Stimulated activated effector memory CD8-positive, alpha-beta T cell treated with anti-CD3 and anti-CD28 coated beads, Interleukin-12 subunit alpha, Interleukin-12 subunit beta, amount 100 ng/mL, for 72 hours (primary cell): ENCODE measurements around the gene KCNMB3.
"Not testable (repeated sequence)": the region's sequence is repeated elsewhere in the genome, so short reads cannot be mapped to it uniquely, and the experiment has no call there.

Experiments used
- ATAC-seq: fragments of 150-1000 bp; cut with Tn5 transposase; 2 replicates; pipeline ENCODE4 v1.10.0; 2021
- DNase-seq, 2 donors: peaks; one replicate each; pipeline ENCODE4 v3.0.0; 2021 to 2022; ENCODE audit warnings: low spot score in 2 of 2
- H3K27ac Mint-ChIP-seq: one replicate; pipeline ENCODE4 v1.8.0; 2022; ENCODE audit warnings: mild to moderate bottlenecking, mixed read lengths
- H3K36me3 Mint-ChIP-seq: one replicate; pipeline ENCODE4 v1.8.0; 2022; ENCODE audit warnings: mild to moderate bottlenecking, mixed read lengths
- H3K4me1 Mint-ChIP-seq: one replicate; pipeline ENCODE4 v1.8.0; 2022; ENCODE audit warnings: mixed read lengths
- H3K4me3 Mint-ChIP-seq: one replicate; pipeline ENCODE4 v1.8.0; 2022; ENCODE audit warnings: mild to moderate bottlenecking, mixed read lengths
- H3K9me3 Mint-ChIP-seq: one replicate; pipeline ENCODE4 v1.8.0; 2022; ENCODE audit warnings: mixed read lengths

KCNMB3 gene

DNA sequence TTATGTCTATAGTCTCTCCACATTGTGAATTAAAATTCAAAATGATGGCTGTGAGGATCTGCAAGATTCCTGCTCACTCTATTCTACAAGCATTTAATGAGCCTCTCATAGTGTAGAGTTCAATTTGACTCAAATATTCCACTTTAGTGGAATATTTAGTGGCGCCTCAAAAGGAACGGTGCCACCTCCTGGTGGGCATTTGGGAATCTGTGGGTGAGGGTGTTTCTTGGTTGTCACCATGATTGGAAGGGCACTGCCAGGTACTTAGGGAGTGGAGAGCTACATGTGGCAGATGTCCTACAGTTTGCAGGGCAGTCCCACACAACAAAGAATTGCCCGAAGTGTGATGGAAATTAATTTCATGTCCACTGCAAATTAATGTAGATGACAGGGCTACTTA lies 21.5 kb upstream of the KCNMB3 start:
- Mint-ChIP-seq H3K9me3 (no peaks in the 10 kb centered on the region), H3K27ac (no peak overlapping the region), H3K4me3 (no peak overlapping the region), H3K36me3 (no peaks in the 10 kb centered on the region), H3K4me1 (no peaks in the 10 kb centered on the region)
- ATAC-seq (no peak), DNase-seq (no peak)

DNA sequence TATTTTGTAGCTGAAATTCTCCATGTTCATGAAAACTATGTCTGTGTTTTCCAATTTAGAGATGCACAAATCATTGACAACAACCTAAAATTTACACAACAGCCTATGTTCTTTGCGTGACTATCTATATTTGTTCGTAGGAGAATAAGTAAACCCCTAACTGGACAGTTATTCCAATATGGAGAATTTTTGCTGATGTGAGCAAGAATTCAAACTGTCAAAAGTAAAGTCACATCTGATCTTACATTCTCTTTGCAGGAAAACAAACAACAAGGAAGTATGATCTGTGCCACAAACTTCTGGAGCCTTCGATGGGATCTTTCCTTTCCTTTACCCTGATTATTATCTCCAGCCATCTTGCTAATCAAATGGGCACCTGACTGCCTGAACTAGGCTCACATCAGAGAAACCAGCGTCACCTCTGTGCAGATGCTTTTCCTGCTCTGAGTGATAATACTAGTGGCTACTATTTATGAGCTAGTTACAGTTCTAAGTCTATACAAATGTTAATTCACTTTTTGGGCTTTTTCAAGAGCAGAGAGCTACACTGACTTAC lies 18.3 kb upstream of the KCNMB3 start:
- Mint-ChIP-seq H3K4me3 (no peak overlapping the region), H3K27ac (no peak overlapping the region), H3K4me1 (no peaks in the 10 kb centered on the region), H3K9me3 (no peaks in the 10 kb centered on the region), H3K36me3 (no peaks in the 10 kb centered on the region)
- no peak for ATAC-seq
- DNase-seq = no peak

DNA sequence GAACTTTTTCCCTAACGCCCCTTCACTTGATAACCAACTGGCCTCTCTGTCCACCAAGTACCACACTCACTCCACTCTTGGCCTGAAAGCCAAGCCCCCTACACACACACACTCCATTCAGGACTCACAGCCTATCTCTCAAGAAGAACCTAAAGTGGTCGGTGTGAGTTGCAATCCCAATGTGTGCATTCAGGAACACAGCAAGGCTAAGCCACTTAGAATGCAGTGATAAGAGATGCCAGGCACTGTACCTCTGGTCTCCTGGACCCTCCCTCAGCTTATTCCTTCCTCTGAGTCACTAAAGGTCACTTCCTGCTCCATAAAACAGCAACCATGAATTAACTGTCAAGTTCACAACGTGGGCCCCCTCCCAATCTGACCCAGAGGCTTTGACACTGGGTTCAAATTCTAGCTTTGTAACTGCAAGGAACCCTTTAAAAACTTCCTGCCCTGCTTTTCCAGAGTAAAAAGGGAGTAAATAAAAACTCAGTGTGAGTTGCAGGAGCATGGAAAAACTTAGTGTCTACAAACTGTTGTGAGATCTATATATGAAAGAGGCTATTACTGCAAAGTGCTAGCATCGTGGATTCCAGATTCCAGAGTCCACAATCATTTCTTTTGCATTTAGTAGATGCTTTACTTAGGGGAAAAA lies 17.6 kb upstream of the KCNMB3 start:
- no peak overlapping the region for H3K4me3 Mint-ChIP-seq
- ATAC-seq (no peak), DNase-seq (no peak)
- H3K36me3 Mint-ChIP-seq = no peaks in the 10 kb centered on the region
- H3K9me3 Mint-ChIP-seq = no peaks in the 10 kb centered on the region
- H3K4me1 Mint-ChIP-seq = no peaks in the 10 kb centered on the region
- H3K27ac Mint-ChIP-seq = no peak overlapping the region

DNA sequence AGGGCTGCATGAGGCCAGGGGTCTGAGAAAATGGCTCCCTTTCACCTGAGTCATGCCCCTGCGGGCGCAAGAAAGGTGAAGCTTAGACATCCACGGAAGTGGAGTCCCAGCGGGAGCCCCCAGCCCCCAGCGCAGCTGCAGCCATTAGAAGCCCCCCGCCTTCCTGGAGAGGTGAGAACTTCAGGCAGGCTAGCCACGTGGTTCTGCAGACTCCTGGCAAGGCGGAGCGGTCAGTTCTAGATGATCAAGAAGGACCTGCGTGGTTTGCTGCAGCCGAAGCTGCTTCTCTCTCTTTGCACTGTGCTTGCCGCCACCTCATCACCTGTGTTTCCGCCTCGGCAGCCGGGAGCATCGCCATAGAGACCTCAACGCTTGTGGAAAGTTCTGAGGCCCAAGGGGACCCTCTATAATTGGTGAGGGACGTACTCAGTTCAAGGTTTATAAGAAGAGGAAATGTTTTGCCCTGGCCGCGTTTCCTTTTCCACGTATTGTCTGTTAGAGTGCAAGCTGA lies 15.8 kb upstream of the KCNMB3 start:
- ATAC-seq (no peak), DNase-seq (no peak)
- Mint-ChIP-seq H3K4me1 (no peaks in the 10 kb centered on the region), H3K27ac (no peak overlapping the region), H3K9me3 (no peaks in the 10 kb centered on the region), H3K4me3 (no peak overlapping the region), H3K36me3 (no peaks in the 10 kb centered on the region)

DNA sequence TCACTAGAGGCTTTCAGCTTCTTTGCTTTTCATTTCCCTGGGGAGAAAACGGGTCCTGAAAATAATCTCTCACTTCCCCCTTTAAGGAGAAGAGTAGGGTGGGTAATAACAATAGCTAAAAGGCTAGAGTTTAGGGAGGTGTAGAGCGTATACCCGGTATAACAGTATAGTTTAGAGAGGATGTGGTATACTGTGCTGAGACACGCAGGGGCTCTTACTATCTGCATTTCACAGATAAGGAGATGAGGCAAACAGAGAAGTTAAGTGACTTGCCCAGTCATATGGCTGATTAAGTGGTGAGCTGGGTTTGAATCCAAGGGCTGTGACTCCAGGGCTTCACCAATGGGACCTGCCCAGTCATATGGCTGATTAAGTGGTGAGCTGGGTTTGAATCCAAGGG lies 15.0 kb upstream of the KCNMB3 start:
- ATAC-seq (peak; percentile 83), DNase-seq (no peak)
- Mint-ChIP-seq H3K9me3 (no peaks in the 10 kb centered on the region), H3K27ac (no peak overlapping the region), H3K4me3 (no peak overlapping the region), H3K36me3 (no peaks in the 10 kb centered on the region), H3K4me1 (peaks cover 2% of the 10 kb centered on the region)

DNA sequence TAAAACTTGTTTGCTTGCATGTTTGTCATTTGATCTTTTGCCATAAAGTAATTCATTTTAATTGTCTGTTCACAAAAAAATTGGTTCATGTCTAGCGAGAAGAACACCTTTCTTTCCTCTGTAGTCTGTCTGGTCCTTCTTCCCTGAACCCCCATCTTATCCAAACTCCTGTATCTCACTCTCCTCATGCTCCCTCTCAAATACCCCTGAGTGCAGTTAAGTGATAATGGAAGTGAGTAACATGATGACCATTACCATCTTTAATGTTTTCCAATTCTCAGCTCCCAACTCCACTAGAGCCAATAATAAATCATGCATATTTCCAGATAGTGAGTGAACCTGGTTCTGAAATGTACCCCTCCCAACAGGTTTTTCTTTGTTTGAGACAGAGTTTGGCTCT lies 14.2 kb upstream of the KCNMB3 start:
- Mint-ChIP-seq H3K27ac (no peak overlapping the region), H3K4me1 (peaks cover 10% of the 10 kb centered on the region), H3K4me3 (no peak overlapping the region), H3K9me3 (peaks cover 2% of the 10 kb centered on the region), H3K36me3 (no peaks in the 10 kb centered on the region)
- ATAC-seq = no peak
- DNase-seq = no peak

DNA sequence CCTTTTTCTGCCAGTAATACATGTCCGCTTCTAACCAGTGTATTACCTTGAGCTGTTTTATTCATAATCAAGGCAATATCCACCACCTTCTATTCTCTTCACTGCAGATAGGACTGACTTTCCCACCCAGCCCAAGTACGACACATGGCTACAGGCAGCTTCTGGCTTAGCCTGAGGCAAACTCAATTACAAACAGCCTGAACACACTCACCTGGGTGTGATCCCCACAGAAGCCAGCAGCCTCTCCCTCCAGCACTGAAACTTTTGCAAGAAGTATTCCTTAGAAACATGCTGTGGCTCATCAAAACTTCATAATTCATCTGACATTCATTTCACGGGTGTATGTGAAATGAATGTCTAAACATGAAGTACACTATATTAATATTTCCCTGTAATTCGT lies 13.5 kb upstream of the KCNMB3 start:
- Mint-ChIP-seq H3K4me3 (no peak overlapping the region), H3K4me1 (peaks cover 16% of the 10 kb centered on the region), H3K27ac (no peak overlapping the region), H3K9me3 (peaks cover 7% of the 10 kb centered on the region), H3K36me3 (no peaks in the 10 kb centered on the region)
- ATAC-seq (no peak), DNase-seq (no peak)

DNA sequence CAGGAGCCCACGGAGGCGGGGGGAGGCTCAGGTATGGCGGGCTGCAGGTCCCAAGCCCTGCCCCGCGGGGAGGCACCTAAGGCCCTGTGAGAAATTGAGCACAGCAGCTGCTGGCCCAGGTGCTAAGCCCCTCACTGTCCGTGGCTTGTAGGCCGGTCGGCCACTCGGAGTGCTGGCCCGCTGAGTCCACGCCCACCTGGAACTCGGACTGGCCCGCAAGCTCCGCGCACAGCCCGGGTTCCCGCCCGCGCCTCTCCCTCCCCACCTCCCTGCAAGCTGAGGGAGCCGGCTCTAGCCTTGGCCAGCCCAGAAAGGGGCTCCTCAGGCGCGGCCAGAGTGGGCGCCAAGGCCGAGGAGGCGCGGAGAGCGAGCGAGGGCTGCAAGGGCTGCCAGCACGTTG lies 12.2 kb upstream of the KCNMB3 start:
- no peak overlapping the region for H3K27ac Mint-ChIP-seq
- H3K9me3 Mint-ChIP-seq = peaks cover 7% of the 10 kb centered on the region
- DNase-seq (no peak), ATAC-seq (no peak)
- H3K36me3 Mint-ChIP-seq = no peaks in the 10 kb centered on the region
- no peak overlapping the region for H3K4me3 Mint-ChIP-seq
- H3K4me1 Mint-ChIP-seq = peaks cover 22% of the 10 kb centered on the region

DNA sequence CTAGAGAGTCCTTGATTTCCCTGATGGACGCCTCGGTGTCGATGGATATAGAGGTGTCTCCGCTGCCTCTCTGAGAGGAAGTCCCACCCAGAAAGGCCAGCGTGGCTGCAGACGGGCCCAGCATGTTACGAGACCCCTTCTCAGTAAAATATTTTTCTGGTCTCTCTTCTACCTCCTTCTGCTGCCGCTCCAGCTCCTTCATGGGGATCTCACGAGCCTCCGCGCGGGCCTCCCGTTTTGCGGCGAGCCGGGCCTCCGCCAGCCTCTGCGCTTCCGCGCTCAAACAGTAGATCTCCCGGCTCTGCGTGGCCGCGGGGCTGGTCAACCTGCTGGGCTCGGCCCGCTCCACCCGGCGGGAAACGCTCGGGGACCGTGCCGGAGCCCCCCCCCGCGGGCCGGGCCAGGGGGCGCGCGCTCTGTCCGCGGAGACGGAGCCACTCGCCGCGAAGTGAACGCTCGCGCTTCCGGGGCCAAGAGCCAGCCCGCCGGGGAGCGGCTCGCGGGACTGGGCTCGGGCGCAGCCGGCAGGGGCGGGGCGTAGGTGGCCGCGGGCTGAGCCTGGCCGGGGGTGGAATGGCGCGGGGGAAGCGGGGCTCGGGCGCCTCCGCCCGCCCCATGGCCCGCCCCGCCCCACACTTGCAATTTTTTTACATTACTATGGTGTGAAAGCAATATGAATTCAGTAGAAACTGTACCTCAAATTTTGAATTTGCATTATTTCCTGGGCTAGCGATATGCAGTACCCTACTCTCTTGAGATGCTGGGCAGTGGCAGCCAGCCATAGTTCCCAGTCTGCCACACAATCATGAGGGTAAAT lies 10.2 kb upstream of the KCNMB3 start:
- Mint-ChIP-seq H3K27ac (no peak overlapping the region), H3K36me3 (no peaks in the 10 kb centered on the region), H3K4me1 (peaks cover 22% of the 10 kb centered on the region), H3K4me3 (peak overlapping the region; percentile 44), H3K9me3 (peaks cover 7% of the 10 kb centered on the region)
- ATAC-seq (peak; percentile 93), DNase-seq (peak; percentile 54 to 75)

DNA sequence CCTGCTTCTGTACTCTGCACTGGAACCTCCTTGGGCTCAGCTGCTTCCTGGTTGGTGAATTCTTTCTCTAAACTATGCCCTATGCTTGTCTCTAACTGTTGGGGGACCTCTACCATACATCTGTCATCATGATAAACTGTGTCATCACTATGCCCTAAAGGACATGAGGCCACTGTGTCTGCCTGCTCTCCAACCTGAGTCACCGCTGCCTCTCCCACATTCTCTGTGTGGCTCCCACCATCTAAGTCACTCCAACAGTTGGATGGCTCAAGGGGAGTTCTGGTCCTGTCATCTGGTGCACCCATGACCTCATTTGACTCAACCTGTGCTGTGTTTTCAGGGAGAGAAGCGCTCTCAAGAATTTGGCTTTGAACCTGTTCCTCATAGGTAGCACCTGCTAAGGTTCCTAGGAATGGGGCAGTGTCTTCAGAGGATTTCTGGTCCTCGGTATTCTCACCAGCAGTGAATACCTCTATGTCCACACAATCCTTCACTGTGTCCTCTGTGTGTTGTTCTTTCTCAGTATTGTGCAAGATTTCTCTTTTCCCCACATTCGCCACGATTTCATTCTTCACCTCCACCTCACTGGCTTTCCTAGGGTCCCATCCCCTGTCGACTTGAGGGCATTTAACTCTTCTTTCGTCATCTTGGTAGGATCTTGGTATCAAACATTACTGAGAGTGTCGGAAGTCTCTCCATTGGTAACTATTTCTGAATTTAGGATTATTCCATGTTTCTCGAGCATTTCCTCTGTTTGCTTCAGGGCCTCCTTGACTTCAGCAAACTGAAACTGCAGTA lies 9.2 kb upstream of the KCNMB3 start:
- peak; percentile 59 for ATAC-seq
- not testable (repeated sequence) for DNase-seq, H3K27ac Mint-ChIP-seq, H3K9me3 Mint-ChIP-seq, H3K36me3 Mint-ChIP-seq
- peak overlapping the region; percentile 44 for H3K4me3 Mint-ChIP-seq
- peaks cover 22% of the 10 kb centered on the region for H3K4me1 Mint-ChIP-seq

DNA sequence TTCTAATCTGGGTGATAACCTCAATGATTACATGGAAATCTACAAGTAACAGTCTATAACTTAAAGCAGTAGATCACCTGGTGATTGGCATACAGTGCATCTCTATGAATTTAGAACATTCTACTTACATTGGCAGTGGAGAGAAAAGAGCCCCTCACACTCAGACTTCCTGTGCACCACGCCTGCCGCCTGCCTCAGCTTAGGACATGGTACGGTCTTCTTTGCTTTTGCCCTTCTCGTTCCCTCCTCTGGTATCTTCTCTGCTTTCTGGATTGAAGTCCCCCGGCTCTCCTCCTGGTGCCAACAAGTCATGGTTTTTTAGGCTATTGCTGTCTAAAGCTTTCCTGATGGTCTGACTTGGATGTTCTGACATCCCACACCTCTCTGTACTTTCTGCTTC lies 7.9 kb upstream of the KCNMB3 start:
- H3K9me3 Mint-ChIP-seq = peaks cover 7% of the 10 kb centered on the region
- DNase-seq (no peak), ATAC-seq (no peak)
- H3K36me3 Mint-ChIP-seq = no peaks in the 10 kb centered on the region
- no peak overlapping the region for H3K27ac Mint-ChIP-seq
- H3K4me3 Mint-ChIP-seq = no peak overlapping the region
- H3K4me1 Mint-ChIP-seq = peaks cover 22% of the 10 kb centered on the region

DNA sequence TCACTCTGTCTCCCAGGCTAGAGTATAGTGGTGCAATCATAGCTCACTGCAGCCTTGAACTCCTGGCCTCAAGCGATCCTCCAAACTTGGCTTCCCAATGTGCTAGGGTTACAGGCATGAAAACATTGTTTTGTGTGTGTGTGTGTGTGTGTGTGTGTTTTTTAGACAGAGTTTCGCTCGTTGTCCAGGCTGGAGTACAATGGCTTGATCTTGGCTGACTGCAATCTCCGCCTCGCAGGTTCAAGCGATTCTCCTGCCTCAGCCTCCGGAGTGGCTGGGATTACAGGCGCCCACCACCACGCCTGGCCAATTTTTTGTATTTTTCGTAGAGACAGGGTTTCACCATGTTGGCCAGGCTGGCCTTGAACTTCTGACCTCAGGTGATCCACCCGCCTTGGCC lies 6.8 kb upstream of the KCNMB3 start:
- not testable (repeated sequence) for H3K9me3 Mint-ChIP-seq, ATAC-seq, H3K36me3 Mint-ChIP-seq, DNase-seq, H3K4me3 Mint-ChIP-seq, H3K27ac Mint-ChIP-seq
- peaks cover 22% of the 10 kb centered on the region for H3K4me1 Mint-ChIP-seq

DNA sequence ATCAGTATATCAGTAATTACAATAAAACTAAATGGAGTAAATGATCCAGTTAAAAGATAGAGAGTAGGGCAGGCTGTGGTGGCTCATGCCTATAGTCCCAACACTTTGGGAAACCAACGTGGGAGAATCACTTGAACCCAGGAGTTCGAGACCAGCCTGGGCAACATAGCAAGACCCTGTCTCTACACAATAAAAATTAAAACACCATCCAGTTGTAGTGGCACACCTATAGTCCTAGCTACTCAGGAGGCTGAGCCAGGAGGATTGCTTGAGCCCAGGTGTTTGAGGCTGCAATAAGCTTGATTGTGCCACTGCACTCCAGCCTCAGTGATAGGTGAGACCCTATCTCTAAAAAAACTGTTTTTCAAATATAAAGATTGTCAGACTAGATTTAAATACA lies 5.9 kb upstream of the KCNMB3 start:
- DNase-seq (no peak), ATAC-seq (no peak)
- no peaks in the 10 kb centered on the region for H3K36me3 Mint-ChIP-seq
- peaks cover 22% of the 10 kb centered on the region for H3K4me1 Mint-ChIP-seq
- H3K9me3 Mint-ChIP-seq = peaks cover 7% of the 10 kb centered on the region
- no peak overlapping the region for H3K4me3 Mint-ChIP-seq
- H3K27ac Mint-ChIP-seq = no peak overlapping the region

DNA sequence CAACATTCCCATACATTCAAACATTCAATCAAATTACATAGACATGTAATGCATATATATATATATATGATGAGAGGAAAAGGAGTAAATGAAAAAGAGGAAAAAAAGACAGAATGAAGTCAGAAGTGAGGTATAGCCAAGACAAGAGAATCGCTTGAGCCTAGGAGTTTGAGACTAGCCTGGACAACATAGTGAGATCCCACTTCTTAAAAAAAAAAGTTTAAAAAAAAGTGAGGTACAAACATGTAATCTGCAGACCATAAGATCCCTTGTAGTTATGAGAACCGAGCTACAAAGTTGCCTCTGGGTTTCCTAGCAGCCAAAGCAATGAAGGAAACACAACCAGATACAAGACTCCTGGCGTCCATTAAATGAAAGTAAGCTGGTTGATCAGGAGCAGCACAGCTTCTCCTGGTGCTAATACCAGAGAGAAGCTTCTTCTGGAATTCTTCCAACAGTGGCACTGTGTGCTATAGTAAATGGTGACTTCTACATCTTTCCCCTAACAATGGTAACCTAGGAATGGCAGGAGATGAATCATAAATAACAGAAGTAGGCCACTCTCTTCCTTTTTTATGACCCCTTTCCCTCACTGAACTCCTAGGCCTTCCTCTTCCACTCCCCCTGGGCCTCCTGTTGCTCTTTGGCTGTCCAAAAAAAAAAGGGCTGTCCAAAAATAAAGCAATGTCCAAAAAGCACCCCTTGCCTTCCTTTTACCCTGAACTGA lies 3.5 kb downstream of the KCNMB3 start:
- ATAC-seq = no peak
- peaks cover 6% of the 10 kb centered on the region for H3K36me3 Mint-ChIP-seq
- no peaks in the 10 kb centered on the region for H3K9me3 Mint-ChIP-seq
- no peak overlapping the region for H3K27ac Mint-ChIP-seq
- no peaks in the 10 kb centered on the region for H3K4me1 Mint-ChIP-seq
- no peak for DNase-seq
- no peak overlapping the region for H3K4me3 Mint-ChIP-seq

DNA sequence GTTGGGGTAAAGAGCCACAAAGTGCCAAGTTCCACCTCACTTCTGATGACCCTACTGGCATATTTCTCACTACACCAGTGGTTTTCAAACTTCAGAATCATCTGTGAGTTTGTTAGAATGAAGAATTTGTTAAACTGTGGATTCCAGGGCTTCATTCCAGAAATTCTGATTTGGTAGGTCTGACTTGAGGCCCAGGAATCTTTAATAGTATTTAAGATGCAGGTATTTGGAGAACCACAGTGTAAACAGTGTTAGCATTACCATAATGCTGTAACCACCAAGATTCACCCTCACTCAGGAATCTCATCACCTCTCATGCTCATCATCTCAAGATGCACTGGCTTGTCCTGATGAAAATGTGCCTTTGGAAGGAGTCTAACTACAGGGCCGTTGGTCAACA lies 6.0 kb downstream of the KCNMB3 start:
- Mint-ChIP-seq H3K4me1 (no peaks in the 10 kb centered on the region), H3K27ac (no peak overlapping the region), H3K4me3 (no peak overlapping the region), H3K36me3 (peaks cover 6% of the 10 kb centered on the region), H3K9me3 (no peaks in the 10 kb centered on the region)
- DNase-seq (no peak), ATAC-seq (no peak)
